IPS-18c (cell line): ENCODE results near the gene SNCB.

ENCODE experiments used
- H3K4me3 ChIP-seq: 2 replicates; pipeline ENCODE4 v1.7.0; 2013; ENCODE audit warnings: low read depth, mild to moderate bottlenecking, low read length, moderate library complexity; ENCODE audit not compliant: insufficient read depth
- H3K9me3 ChIP-seq: one replicate; pipeline ENCODE4 v1.6.1; 2013; ENCODE audit warnings: mild to moderate bottlenecking, low read length, moderate library complexity; ENCODE audit not compliant: control insufficient read depth, insufficient read depth

SNCB gene

DNA sequence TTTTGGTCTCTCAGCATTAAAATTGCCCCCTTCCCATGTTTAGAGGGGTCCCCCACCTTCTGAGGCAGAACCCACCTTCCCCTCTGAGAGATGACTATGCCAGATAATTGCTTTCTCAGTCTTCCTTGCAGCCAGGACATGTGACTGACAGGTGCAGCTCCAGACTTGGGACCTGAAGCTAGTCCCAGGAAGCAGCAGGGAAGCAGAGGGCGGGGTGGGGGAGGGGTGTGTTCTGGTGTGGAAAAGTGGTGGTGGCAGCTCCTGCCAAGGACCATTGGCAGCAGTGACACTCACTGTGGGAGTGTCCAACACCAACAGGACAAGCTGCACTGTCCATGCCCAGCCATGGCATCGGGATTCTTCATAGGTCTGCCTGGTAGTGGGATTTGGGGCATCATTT, 2.4 kb upstream of the SNCB start:
- no peaks in the 10 kb centered on the region for H3K9me3 ChIP-seq
- H3K4me3 ChIP-seq = no peak overlapping the region

DNA sequence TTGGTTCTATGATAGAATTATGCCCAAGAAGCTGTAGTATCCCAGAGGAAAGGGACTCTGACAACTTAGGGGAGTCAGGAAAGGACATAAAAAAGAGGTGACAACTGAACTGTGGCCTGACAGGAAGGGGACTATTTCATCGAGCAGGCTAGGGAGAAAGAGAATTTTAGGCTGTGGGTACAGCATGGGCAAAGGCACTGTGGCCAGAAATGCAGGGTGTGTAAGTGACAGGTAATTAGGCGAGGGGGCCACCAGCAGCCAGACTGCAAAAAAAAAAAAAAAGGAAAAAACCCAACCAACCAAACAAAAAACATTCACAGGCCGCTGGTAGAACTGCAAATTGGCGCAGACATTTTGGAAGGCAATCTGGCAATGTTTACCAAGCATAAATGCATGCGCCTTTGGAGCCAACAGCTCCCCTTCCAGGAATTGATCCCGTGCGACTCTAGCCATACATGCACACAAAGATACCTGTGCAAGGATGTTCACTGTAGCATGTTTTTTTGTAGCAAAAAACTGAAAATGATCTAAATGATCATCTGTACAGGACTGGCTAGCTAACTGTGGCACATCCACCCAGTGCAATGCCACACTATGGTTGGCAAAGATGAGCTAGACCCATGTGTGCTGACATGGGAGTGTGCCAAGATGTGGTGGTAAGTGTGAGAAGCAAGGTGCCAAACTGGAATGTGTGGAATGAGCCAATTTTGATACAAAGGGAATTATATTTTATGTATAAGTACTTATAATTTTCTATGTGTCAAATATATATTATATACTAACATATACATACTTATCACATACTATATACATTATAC, 1.3 kb upstream of the SNCB start:
- Histone ChIP-seq H3K4me3 (no peak overlapping the region), H3K9me3 (no peaks in the 10 kb centered on the region)

GRCh38 chr5:176630681-176631222, 418 bp upstream of the SNCB start:
- peak overlapping the region; percentile 75; the same call in 1 of the 2 replicates for H3K4me3 ChIP-seq

DNA sequence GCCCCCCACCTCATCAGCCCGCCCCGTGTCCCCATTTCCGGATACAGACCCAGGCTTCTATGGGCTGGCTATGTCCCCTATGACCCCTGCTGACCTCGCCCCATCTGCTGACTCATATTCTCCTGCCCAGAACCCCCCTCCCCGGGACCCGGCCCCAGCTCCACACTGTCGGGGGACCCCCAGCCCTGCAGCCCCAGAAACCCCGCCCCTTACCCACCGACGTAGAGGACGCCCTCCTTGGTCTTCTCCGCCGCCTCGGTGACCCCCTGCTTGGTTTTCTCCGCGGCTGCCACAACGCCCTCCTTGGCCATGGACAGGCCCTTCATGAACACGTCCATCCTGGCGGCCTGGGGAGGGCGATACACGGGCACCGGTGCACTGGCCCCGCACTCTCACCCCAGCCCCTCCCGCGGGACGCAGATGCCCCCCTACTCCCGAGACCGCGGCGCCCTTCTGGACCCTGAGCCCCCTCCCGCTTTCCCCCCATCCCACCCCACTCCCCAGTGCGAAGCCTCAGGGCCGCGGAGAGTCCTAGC, 949 bp downstream of the SNCB start:
- Histone ChIP-seq H3K9me3 (no peaks in the 10 kb centered on the region), H3K4me3 (peak overlapping the region; percentile 75)

More at GRCh38 chr5:176630681-176631222, 418 bp upstream of the SNCB start:
- no peaks in the 10 kb centered on the region for H3K9me3 ChIP-seq

DNA sequence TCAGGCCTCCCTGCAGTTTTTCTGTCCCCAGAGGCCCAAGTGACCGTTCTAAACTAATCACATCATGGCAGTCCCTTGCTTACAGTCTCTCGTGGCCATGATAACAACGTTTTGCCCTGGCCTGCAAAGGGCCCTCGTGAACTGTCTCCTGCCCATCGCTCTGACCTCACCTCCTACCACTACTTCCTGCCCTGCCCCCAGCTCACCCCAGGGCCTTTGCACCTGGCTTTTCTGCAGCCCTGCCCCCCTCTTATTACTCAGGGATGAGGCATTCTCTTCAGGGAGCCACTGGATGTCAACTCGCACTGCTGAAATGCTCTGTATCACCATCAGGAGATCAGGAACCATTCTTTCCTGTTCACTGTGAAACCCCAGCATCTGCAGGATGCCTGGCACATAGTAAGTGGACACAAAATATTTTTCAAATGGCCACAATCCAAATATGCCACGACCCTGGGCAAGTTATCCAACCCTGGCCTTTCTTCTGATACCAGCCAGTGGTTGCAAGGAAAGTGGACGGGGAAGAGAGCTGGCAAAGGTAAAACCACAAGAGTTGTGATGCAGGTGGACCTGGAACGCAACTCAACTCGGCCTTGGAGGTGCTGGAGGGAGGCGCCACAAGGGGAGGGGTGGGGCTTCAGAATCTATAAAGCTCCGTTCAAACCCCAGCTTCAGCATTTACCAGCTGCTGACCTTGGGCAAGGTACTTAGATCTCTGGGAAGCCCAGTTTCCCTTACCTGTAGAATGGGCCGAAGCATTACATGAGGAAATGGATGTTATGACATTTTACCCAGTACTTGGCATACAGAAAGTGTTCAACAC, 1.7 kb downstream of the SNCB start:
- H3K4me3 ChIP-seq = no peak overlapping the region; the same call in 1 of the 2 replicates
- H3K9me3 ChIP-seq = no peaks in the 10 kb centered on the region

- no peak overlapping the region for H3K4me3 ChIP-seq
- H3K9me3 ChIP-seq = no peaks in the 10 kb centered on the region
Observed at GRCh38 chr5:176627582-176627981, 2.8 kb downstream of the SNCB start.

DNA sequence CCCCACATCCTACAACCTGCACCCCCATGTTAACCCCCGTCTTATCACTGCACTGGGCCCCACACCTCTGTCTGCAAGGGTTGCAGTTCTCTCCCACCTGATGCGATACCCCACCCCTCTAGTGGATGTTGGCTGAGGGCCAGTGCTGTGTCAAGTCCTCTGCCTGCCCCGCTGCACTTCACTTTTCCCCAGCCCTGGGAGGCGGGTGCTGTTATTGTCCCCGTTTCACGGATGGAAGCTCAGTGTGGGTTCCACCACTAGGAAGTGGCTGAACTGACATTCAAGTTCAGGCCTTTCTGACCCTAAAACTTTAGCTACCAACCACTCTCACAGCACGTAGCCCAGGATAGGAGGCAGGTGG, 3.5 kb downstream of the SNCB start:
- no peak overlapping the region for H3K4me3 ChIP-seq
- H3K9me3 ChIP-seq = no peaks in the 10 kb centered on the region

- H3K9me3 ChIP-seq = no peaks in the 10 kb centered on the region
Observed at GRCh38 chr5:176625966-176626875, 4.1 kb downstream of the SNCB start.

DNA sequence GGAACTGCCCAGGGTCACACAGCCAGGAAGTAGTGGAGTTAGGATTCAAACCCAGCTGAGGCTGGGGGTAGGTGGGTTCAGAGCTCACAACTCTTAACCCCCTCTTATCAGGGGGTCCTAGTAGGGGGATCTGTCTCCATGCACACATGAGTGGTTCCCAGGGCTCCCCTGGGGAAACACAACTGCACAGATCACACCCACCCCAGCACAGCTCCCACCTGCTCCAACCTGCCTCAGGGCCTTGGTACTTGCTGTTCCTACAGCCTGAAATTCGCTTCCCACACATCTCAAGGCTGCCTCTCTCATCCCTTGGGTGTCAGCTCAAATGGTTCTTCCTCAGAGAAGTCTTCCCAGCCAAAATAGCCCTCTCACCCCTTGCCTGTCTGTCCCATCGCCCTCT, 4.8 kb downstream of the SNCB start:
- H3K9me3 ChIP-seq = no peaks in the 10 kb centered on the region
- H3K4me3 ChIP-seq = no peak overlapping the region

More at GRCh38 chr5:176625966-176626875, 4.1 kb downstream of the SNCB start:
- H3K4me3 ChIP-seq = no peak overlapping the region

- H3K9me3 ChIP-seq = no peaks in the 10 kb centered on the region
- H3K4me3 ChIP-seq = no peak overlapping the region
Observed at GRCh38 chr5:176624938-176625337, 5.4 kb downstream of the SNCB start.

- H3K9me3 ChIP-seq = peaks cover 1% of the 10 kb centered on the region
- H3K4me3 ChIP-seq = no peak overlapping the region
Observed at GRCh38 chr5:176624142-176624541, 6.2 kb downstream of the SNCB start.

DNA sequence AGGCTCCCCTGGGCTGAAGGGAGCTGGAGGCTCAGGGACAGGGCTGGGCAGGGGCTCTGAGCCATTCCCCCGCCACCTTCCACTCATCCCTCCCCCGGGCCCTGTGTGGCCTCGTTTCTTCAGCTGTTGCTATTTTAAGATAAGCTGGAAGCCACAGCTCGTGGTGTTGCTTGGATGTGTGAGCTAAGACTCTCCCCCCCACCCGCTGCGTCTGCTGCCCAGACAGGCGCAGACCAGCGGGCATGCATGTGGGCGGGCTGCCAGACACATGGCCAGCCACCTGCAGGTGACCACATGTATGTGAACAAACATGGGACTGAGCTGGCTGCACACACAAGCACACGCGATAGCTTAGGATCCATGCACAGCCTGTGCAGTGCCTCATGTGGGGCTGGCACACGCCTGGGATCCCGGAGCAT, 8.7 kb downstream of the SNCB start:
- no peak overlapping the region for H3K4me3 ChIP-seq
- peaks cover 4% of the 10 kb centered on the region for H3K9me3 ChIP-seq

DNA sequence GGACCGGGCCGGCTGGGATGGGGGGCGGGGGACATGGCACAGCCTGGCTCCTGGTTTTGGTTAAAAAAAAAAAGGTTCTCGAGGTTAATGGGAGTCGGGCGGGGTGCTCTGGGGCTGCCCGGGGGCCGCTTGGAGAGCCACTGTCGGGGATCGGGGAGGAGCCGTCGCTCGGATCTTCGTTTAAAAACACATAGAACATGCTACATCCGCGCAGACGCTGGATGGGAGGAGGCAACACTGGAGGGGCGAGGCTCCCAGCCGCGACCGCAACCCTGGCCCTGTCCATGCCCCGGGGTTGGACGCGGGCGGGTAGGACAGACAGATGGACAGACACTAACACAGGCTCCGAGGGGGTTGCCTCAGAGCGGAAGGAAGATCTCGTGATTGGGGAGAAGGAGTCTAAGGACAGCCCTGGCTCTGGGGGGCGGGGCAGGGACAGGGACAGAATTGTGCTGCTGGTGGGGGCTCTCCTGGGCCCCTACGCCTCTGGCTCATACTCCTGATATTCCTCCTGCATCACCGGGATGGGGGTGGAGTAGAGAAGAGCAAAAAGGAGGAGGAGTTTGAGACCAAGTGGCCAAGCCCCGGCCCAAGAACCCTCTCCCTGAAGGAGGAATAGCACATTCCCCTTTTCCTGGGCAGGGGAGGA, 9.9 kb downstream of the SNCB start:
- Histone ChIP-seq H3K4me3 (no peak overlapping the region; the same call in 1 of the 2 replicates), H3K9me3 (peaks cover 4% of the 10 kb centered on the region)

- peaks cover 4% of the 10 kb centered on the region for H3K9me3 ChIP-seq
- H3K4me3 ChIP-seq = no peak overlapping the region; the same call in 1 of the 2 replicates
Observed at GRCh38 chr5:176619569-176620332, 10.6 kb downstream of the SNCB start.

GRCh38 chr5:176619203-176619568, 11.1 kb downstream of the SNCB start:
- H3K4me3 ChIP-seq = no peak overlapping the region; the same call in 1 of the 2 replicates
- peaks cover 4% of the 10 kb centered on the region for H3K9me3 ChIP-seq

DNA sequence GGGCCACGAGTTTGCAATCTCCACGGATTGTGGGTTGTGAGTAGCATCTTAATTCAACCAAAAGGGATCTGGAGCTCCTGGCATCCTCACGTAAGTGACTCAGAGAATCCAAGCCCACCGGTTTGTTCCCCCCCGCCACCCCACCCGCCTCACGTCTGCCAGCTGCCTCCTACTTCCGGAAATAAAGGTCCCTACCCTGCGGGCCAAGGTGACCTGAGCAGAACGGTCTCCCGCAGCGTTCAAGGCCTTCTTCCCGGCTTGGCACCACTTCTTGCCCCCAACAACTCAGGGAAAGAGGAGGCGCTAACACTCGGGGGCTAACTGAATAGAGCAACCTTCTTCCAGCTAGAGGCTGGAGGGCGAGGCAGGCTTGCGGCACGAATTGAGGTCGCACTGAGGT, 11.6 kb downstream of the SNCB start:
- Histone ChIP-seq H3K4me3 (no peak overlapping the region), H3K9me3 (peaks cover 4% of the 10 kb centered on the region)
